ENCODE measurements around the gene OPHN1. TPM values are rescaled to one million over a fixed set of nuclear protein-coding genes. Genes with fewer than 3 reads are reported as not detected.

The OPHN1 gene
- total and polyA plus RNA-seq, 8 donors: 0.61 to 3.5 (median 2.2) TPM

DNA sequence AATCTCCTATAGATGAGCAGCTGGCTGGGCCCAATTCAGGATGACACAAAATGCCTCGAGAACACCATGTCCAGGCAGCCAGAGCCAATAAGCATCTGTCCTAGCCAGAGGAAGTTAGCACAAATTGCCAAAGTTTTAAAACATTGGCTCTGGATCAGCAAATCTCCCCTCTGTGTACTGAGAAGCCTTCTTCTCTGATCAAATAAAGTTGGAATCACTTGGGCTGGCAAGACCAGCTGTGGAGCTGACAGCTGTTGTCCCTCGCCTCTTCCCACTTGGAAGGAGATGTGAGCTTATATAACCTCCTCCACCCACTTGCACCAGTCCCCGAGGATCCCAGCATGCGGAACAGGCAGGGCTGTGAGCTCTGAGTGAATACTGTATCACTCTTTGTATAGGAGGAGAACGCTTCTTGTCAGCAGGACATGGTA, 183.9 kb downstream of the OPHN1 start:
- no peaks in the 10 kb centered on the region for H3K27me3 ChIP-seq
- DNase-seq: no peak
- H3K4me3 ChIP-seq: no peak overlapping the region
- WGBS, 2 donors: 62 to 83% methylated on average over 5 of the region's 5 CpGs
- H3K27ac ChIP-seq: no peak overlapping the region
- no peak for FAIRE-seq
- TF ChIP-seq CTCF (IDR thresholded peaks at IDR 0.05): no peak
- no peaks in the 10 kb centered on the region for H3K4me1 ChIP-seq
- peak in 1 of 4 donors; percentile 17 for ATAC-seq
- H3K9me3 ChIP-seq: no peaks in the 10 kb centered on the region
- no peaks in the 10 kb centered on the region for H3K36me3 ChIP-seq
- intact Hi-C loops (cut with DNase I): no loop called here

DNA sequence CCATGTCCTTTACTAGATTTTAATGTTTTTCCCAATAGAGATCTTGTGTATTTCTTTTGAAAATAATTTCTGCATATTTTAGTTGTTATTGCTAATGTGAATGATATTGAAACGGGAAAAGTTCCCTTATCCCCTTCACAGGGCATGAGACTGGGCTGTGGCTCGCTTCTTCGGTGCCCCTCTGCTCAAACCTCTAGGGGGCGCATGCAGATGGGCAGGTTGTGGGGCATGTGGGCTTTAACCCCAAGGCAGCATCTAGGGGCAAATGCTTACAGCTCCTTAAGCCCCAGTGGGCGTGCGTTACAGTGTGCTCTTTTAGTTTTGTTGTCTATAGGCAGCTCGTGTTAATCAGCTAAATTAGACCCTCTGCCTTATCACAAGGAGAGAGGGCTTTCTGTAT, 194.7 kb downstream of the OPHN1 start:
- H3K27me3 ChIP-seq: no peaks in the 10 kb centered on the region
- 68 to 90% methylated on average over 7 of the region's 7 CpGs for WGBS, 2 donors
- no peaks in the 10 kb centered on the region for H3K36me3 ChIP-seq
- no peak overlapping the region for H3K4me3 ChIP-seq
- intact Hi-C loops (cut with DNase I): no loop called here
- no peak for ATAC-seq
- H3K27ac ChIP-seq: no peak overlapping the region
- H3K4me1 ChIP-seq: no peaks in the 10 kb centered on the region
- no peak for DNase-seq
- FAIRE-seq: no peak
- TF ChIP-seq CTCF (IDR thresholded peaks at IDR 0.05): no peak
- no peaks in the 10 kb centered on the region for H3K9me3 ChIP-seq

DNA sequence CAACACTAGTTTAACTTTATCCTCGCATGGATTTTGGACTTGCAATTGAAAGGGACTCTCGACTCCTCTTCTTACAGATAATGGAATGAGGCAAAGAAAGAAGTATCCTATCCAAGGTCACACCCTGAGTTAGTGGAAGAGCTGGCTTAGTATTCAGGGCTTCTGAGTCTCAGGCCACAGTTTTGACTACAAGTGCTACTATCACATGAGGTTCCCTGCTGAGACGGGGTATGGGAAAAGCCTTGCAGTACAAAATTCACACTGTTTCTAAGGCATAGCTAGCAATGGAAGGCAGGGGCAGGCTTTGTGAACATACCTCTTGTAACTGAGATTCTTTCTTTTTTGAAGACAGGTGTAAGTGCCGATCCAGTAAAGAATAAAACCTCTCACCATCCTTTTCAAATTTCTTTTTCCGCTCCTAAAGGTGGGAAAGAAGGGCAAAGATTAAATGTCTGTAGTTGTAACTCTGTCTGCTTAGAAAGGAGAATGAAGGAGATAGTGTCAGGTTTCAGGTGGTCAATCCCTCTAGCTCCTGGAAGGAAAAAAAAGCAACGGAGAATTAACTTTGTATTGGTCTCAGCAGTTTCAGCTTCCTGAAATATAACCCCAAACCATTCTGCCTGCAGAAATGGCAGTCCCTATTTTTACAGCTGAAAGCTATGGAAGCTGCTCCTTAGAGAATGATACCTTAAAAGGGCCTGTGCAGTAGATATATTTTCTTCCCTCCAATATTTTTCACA, 199.0 kb downstream of the OPHN1 start:
- no peak for TF ChIP-seq CTCF (IDR thresholded peaks at IDR 0.05)
- no peaks in the 10 kb centered on the region for H3K27me3 ChIP-seq
- no peak overlapping the region for H3K4me3 ChIP-seq
- no peak for ATAC-seq
- H3K27ac ChIP-seq: no peak overlapping the region
- no peak for DNase-seq
- FAIRE-seq: no peak
- no peaks in the 10 kb centered on the region for H3K4me1 ChIP-seq
- no peaks in the 10 kb centered on the region for H3K9me3 ChIP-seq
- 72 to 83% methylated on average over 6 of the region's 6 CpGs for WGBS, 2 donors
- no peaks in the 10 kb centered on the region for H3K36me3 ChIP-seq
- intact Hi-C loops (cut with DNase I): no loop called here

- 63 to 78% methylated on average over 5 of the region's 5 CpGs for WGBS, 2 donors
Measured at GRCh38 chrX:68232206-68232605, 201.1 kb downstream of the OPHN1 start.

More at GRCh38 chrX:68232206-68232605, 201.1 kb downstream of the OPHN1 start:
- DNase-seq (no peak), ATAC-seq (no peak), FAIRE-seq (no peak)
- Histone ChIP-seq H3K4me1 (no peaks in the 10 kb centered on the region), H3K27me3 (no peaks in the 10 kb centered on the region), H3K9me3 (no peaks in the 10 kb centered on the region), H3K36me3 (no peaks in the 10 kb centered on the region), H3K4me3 (no peak overlapping the region), H3K27ac (no peak overlapping the region)
- intact Hi-C loops (cut with DNase I): no loop called here
- TF ChIP-seq CTCF (IDR thresholded peaks at IDR 0.05): no peak
